Measurements from ENCODE around the gene IPO4. TPM values are rescaled to one million over a fixed set of nuclear protein-coding genes. Genes with fewer than 3 reads are reported as not detected.

The IPO4 gene
- total and polyA plus RNA-seq, 9 of the 15 experiments (the other 6 are each of a cell fraction or from before 2014, with no cell fraction given): 7.3 to 122 (median 31.8) TPM

DNA sequence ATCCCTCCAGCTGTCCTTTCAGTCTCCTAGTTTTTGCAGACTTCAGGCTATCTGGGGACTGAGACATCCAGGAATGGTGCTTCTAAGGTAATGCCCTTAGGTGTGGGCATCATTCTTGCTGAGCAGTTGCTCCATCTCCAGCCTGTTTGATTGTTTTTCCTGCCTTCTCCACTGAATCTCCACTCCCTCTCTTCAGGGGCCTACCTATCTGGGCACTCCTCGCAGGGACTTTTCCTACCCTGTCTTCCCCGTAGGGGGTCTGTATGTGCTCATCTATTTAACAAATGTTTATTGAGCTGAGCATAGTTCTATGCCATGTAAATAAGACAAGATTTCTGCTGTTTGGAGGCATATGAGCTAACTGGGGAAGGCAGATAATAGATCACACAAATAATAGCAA lies 55.6 kb downstream of the IPO4 start (continued):
- TF ChIP-seq, protein P1, sequence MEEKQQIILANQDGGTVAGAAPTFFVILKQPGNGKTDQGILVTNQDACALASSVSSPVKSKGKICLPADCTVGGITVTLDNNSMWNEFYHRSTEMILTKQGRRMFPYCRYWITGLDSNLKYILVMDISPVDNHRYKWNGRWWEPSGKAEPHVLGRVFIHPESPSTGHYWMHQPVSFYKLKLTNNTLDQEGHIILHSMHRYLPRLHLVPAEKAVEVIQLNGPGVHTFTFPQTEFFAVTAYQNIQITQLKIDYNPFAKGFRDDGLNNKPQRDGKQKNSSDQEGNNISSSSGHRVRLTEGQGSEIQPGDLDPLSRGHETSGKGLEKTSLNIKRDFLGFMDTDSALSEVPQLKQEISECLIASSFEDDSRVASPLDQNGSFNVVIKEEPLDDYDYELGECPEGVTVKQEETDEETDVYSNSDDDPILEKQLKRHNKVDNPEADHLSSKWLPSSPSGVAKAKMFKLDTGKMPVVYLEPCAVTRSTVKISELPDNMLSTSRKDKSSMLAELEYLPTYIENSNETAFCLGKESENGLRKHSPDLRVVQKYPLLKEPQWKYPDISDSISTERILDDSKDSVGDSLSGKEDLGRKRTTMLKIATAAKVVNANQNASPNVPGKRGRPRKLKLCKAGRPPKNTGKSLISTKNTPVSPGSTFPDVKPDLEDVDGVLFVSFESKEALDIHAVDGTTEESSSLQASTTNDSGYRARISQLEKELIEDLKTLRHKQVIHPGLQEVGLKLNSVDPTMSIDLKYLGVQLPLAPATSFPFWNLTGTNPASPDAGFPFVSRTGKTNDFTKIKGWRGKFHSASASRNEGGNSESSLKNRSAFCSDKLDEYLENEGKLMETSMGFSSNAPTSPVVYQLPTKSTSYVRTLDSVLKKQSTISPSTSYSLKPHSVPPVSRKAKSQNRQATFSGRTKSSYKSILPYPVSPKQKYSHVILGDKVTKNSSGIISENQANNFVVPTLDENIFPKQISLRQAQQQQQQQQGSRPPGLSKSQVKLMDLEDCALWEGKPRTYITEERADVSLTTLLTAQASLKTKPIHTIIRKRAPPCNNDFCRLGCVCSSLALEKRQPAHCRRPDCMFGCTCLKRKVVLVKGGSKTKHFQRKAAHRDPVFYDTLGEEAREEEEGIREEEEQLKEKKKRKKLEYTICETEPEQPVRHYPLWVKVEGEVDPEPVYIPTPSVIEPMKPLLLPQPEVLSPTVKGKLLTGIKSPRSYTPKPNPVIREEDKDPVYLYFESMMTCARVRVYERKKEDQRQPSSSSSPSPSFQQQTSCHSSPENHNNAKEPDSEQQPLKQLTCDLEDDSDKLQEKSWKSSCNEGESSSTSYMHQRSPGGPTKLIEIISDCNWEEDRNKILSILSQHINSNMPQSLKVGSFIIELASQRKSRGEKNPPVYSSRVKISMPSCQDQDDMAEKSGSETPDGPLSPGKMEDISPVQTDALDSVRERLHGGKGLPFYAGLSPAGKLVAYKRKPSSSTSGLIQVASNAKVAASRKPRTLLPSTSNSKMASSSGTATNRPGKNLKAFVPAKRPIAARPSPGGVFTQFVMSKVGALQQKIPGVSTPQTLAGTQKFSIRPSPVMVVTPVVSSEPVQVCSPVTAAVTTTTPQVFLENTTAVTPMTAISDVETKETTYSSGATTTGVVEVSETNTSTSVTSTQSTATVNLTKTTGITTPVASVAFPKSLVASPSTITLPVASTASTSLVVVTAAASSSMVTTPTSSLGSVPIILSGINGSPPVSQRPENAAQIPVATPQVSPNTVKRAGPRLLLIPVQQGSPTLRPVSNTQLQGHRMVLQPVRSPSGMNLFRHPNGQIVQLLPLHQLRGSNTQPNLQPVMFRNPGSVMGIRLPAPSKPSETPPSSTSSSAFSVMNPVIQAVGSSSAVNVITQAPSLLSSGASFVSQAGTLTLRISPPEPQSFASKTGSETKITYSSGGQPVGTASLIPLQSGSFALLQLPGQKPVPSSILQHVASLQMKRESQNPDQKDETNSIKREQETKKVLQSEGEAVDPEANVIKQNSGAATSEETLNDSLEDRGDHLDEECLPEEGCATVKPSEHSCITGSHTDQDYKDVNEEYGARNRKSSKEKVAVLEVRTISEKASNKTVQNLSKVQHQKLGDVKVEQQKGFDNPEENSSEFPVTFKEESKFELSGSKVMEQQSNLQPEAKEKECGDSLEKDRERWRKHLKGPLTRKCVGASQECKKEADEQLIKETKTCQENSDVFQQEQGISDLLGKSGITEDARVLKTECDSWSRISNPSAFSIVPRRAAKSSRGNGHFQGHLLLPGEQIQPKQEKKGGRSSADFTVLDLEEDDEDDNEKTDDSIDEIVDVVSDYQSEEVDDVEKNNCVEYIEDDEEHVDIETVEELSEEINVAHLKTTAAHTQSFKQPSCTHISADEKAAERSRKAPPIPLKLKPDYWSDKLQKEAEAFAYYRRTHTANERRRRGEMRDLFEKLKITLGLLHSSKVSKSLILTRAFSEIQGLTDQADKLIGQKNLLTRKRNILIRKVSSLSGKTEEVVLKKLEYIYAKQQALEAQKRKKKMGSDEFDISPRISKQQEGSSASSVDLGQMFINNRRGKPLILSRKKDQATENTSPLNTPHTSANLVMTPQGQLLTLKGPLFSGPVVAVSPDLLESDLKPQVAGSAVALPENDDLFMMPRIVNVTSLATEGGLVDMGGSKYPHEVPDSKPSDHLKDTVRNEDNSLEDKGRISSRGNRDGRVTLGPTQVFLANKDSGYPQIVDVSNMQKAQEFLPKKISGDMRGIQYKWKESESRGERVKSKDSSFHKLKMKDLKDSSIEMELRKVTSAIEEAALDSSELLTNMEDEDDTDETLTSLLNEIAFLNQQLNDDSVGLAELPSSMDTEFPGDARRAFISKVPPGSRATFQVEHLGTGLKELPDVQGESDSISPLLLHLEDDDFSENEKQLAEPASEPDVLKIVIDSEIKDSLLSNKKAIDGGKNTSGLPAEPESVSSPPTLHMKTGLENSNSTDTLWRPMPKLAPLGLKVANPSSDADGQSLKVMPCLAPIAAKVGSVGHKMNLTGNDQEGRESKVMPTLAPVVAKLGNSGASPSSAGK (IDR thresholded peaks at IDR 0.05): no peak
- no peak for TF ChIP-seq FOXJ2 (tag; IDR thresholded peaks at IDR 0.05)
- no peak for TF ChIP-seq ZNF707 (CRISPR knock-in tag; conservative IDR thresholded peaks at IDR 0.05)
- TF ChIP-seq, protein P2, sequence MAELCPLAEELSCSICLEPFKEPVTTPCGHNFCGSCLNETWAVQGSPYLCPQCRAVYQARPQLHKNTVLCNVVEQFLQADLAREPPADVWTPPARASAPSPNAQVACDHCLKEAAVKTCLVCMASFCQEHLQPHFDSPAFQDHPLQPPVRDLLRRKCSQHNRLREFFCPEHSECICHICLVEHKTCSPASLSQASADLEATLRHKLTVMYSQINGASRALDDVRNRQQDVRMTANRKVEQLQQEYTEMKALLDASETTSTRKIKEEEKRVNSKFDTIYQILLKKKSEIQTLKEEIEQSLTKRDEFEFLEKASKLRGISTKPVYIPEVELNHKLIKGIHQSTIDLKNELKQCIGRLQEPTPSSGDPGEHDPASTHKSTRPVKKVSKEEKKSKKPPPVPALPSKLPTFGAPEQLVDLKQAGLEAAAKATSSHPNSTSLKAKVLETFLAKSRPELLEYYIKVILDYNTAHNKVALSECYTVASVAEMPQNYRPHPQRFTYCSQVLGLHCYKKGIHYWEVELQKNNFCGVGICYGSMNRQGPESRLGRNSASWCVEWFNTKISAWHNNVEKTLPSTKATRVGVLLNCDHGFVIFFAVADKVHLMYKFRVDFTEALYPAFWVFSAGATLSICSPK (IDR thresholded peaks at IDR 0.05; ENCODE audit: borderline replicate concordance): no peak
- TF ChIP-seq, protein P3, sequence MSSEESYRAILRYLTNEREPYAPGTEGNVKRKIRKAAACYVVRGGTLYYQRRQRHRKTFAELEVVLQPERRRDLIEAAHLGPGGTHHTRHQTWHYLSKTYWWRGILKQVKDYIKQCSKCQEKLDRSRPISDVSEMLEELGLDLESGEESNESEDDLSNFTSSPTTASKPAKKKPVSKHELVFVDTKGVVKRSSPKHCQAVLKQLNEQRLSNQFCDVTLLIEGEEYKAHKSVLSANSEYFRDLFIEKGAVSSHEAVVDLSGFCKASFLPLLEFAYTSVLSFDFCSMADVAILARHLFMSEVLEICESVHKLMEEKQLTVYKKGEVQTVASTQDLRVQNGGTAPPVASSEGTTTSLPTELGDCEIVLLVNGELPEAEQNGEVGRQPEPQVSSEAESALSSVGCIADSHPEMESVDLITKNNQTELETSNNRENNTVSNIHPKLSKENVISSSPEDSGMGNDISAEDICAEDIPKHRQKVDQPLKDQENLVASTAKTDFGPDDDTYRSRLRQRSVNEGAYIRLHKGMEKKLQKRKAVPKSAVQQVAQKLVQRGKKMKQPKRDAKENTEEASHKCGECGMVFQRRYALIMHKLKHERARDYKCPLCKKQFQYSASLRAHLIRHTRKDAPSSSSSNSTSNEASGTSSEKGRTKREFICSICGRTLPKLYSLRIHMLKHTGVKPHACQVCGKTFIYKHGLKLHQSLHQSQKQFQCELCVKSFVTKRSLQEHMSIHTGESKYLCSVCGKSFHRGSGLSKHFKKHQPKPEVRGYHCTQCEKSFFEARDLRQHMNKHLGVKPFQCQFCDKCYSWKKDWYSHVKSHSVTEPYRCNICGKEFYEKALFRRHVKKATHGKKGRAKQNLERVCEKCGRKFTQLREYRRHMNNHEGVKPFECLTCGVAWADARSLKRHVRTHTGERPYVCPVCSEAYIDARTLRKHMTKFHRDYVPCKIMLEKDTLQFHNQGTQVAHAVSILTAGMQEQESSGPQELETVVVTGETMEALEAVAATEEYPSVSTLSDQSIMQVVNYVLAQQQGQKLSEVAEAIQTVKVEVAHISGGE (CRISPR knock-in tag; IDR thresholded peaks at IDR 0.05): no peak
